GM12874 (cell line): ENCODE data around the gene NAA40.

Experiments
- CTCF ChIP-seq: IDR thresholded peaks from 2 replicates; pipeline ENCODE4 v1.5.1; 2011; ENCODE audit warnings: low read depth, mild to moderate bottlenecking, control low read depth, low read length, moderate library complexity; ENCODE audit not compliant: insufficient read depth

The NAA40 gene

GRCh38 chr11:63907808-63908530, 30.8 kb upstream of the NAA40 start:
- TF ChIP-seq CTCF, result no peak

- no peak for TF ChIP-seq CTCF
Observed at GRCh38 chr11:63908631-63909401, 30.0 kb upstream of the NAA40 start.

GRCh38 chr11:63909591-63910506, 29.0 kb upstream of the NAA40 start:
- no peak for TF ChIP-seq CTCF

GRCh38 chr11:63910675-63911074, 28.1 kb upstream of the NAA40 start:
- no peak for TF ChIP-seq CTCF

- TF ChIP-seq CTCF, result no peak
Observed at GRCh38 chr11:63911440-63911839, 27.4 kb upstream of the NAA40 start.

- no peak for TF ChIP-seq CTCF
Observed at GRCh38 chr11:63911876-63912275, 26.9 kb upstream of the NAA40 start.

- TF ChIP-seq CTCF, result 0 out of 2 replicates have a peak, but pooled peaks have one; percentile 4
Observed at GRCh38 chr11:63912678-63913077, 26.1 kb upstream of the NAA40 start.
